HepG2 (cell line): ENCODE results near the gene ZNF575.

Source experiments
- MAX ChIP-seq: IDR thresholded peaks from 2 replicates; pipeline ENCODE4 v1.6.1; 2012; ENCODE audit warnings: inconsistent platforms
- REST ChIP-seq, 2 experiments: IDR thresholded peaks; 2 replicates each; pipeline ENCODE4 v1.6.1; 2011 to 2012; ENCODE audit warnings: low read length in 2 of 2, borderline replicate concordance in 1 of 2, low read depth in 1 of 2, mild to moderate bottlenecking in 1 of 2, moderate library complexity in 1 of 2
- ZFP36 ChIP-seq: fragments of 150-350 bp; IDR thresholded peaks from 2 replicates; pipeline ENCODE4 v1.6.1; 2018; ENCODE audit warnings: borderline replicate concordance, low read length, low read depth; ENCODE audit not compliant: partially characterized antibody

- no peak for TF ChIP-seq ZFP36
- TF ChIP-seq REST (IDR thresholded peaks at IDR 0.05; ENCODE audit: borderline replicate concordance in 1 of 2, low read depth in 1 of 2, low read length in 2 of 2): no peak
- no peak for TF ChIP-seq MAX
Observed at GRCh38 chr19:43489310-43489709, 43.7 kb upstream of the ZNF575 start.
